Measurements from ENCODE around the gene STT3B.

- no peak for TF ChIP-seq CTCF (optimal IDR thresholded peaks at IDR 0.05 in 1 of 3, IDR thresholded peaks at IDR 0.05 in 1 of 3, conservative IDR thresholded peaks at IDR 0.05 in 1 of 3; ENCODE audit: extremely low read depth in 1 of 3, insufficient read depth in 2 of 3, low read length in 3 of 3)
- no peak for TF ChIP-seq EZH2 (IDR thresholded peaks at IDR 0.05; ENCODE audit: low read length)
Measured at GRCh38 chr3:31625358-31625757, 92.6 kb downstream of the STT3B start.

Data from keratinocyte (primary cell).